Gastrocnemius medialis (tissue), 4 donors: Measurements from ENCODE around the gene CPLX1. TPM values are rescaled to one million over a fixed set of nuclear protein-coding genes. Genes with fewer than 3 reads are reported as not detected.

Experiments used
- ATAC-seq, 2 donors: fragments of 150-250 bp; one replicate each; pipeline ENCODE4 v1.9.1; 2016
- DNase-seq, 2 donors: peaks; one replicate each; pipeline ENCODE4 v3.0.0-alpha.2; 2019
- H3K27ac ChIP-seq, 4 donors: fragments of 200-600 bp; sonication (generic); 1 replicate in 1 of 4; 2 replicates in 3 of 4; pipeline ENCODE4 v1.5.1; 2016 to 2018; ENCODE audit warnings: mild to moderate bottlenecking in 2 of 4, moderate library complexity in 1 of 4
- H3K27me3 ChIP-seq, 3 donors: fragments of 200-600 bp; sonication (generic) in 2 of 3; 1 replicate in 1 of 3; 2 replicates in 2 of 3; pipeline versions ENCODE4 v1.5.1 to v1.6.0; 2016 to 2019; ENCODE audit warnings: mild to moderate bottlenecking in 1 of 3, moderate library complexity in 1 of 3
- H3K36me3 ChIP-seq, 2 donors: fragments of 200-600 bp; sonication (generic) in 1 of 2; one replicate each; pipeline ENCODE4 v1.5.1; 2017 to 2018
- H3K4me1 ChIP-seq, 2 donors: fragments of 200-600 bp; sonication (generic) in 1 of 2; one replicate each; pipeline ENCODE4 v1.5.1; 2016 to 2017; ENCODE audit warnings: mild to moderate bottlenecking in 2 of 2
- H3K4me3 ChIP-seq, 4 donors: fragments of 200-600 bp; sonication (generic) in 3 of 4; 1 replicate in 1 of 4; 2 replicates in 3 of 4; pipeline ENCODE4 v1.5.1; 2016 to 2019; ENCODE audit warnings: mild to moderate bottlenecking in 2 of 4
- H3K9me3 ChIP-seq, 3 donors: fragments of 200-600 bp; sonication (generic) in 2 of 3; 1 replicate in 1 of 3; 2 replicates in 2 of 3; pipeline ENCODE4 v1.5.1; 2016 to 2019
- POLR2A ChIP-seq, 2 donors: fragments of 450-650 bp; IDR thresholded peaks; one replicate each; pipeline ENCODE4 v1.6.1; 2017; ENCODE audit warnings: antibody characterized with exemption in 2 of 2, mild to moderate bottlenecking in 2 of 2, moderate library complexity in 2 of 2
- in situ Hi-C, 4 donors: fragments of 200-750 bp; cut with MboI; loops; one replicate each; pipeline versions ENCODE4 v1.15.0 to v1.8.0; 2017; ENCODE audit warnings: low sequenced_read_pairs in 4 of 4
- intact Hi-C: fragments of 100-400 bp; cut with DNase I; formaldehyde crosslinking; loops from one replicate; pipeline ENCODE4 v1.15.1; 2023; ENCODE audit warnings: low total_unique reads
- total RNA-seq, 4 donors: library from RNA; depleted of rRNA; stranded (reverse); fragments of >200 nt; gene quantifications; one replicate each; pipeline versions ENCODE4 v1.1.0 to v1.2.3, GENCODE V29; 2016
- TF ChIP-seq, protein P1 (sequence below), 5 experiments: fragments of 450-650 bp in 3 of 5; fragments of 200-600 bp in 2 of 5; sonication (generic) in 2 of 5; IDR thresholded peaks in 4 of 5; conservative IDR thresholded peaks in 1 of 5; 1 replicate in 4 of 5; 2 replicates in 1 of 5; pipeline ENCODE4 v1.5.1; 2016 to 2019; ENCODE audit warnings: antibody characterized with exemption in 5 of 5, mild to moderate bottlenecking in 3 of 5, moderate library complexity in 3 of 5

Gene CPLX1
- total RNA-seq, 4 donors from 2014 or later, result 0.91 to 1.0 TPM; not detected in 2

DNA sequence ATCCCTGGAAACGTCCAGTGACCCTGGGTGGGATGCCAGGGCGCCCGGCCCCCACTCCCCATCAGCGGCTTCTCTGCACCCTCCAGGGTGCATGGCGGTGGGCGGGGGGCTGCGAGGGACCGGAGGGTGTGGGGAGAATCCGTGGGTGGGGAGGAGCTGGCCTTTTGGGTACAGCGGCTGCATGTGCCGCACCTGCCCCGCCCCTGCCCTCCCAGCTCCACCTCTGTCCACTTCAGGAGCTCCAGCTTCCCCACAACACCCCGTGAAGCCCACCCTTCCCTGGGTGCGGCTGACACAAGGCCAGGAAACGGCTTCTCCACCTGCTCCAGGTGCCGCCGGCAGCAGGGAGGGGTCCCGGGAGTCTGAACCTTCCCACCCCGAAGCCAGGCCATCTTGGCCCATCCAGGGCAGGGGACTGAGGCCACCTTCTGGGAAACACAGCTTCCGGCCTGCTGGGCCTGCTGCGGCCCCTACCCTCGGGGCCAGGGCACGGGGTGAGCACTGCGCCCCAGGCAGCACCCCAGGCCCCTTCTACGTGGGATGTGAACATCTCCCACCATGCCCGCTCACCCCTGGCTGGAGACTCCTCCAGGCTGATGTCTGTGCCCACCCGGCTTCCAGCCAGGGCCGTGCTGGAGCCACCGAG, 34.6 kb downstream of the CPLX1 start:
- no peaks in the 10 kb centered on the region for H3K36me3 ChIP-seq
- intact Hi-C loops, result no loop called here
- H3K4me1 ChIP-seq, result peaks cover 4 to 11% of the 10 kb centered on the region in 2 donors
- DNase-seq (no peak), ATAC-seq (no peak)
- in situ Hi-C loops, result no loop called here
- no peak for TF ChIP-seq POLR2A (IDR thresholded peaks at IDR 0.05)
- TF ChIP-seq, protein P1, sequence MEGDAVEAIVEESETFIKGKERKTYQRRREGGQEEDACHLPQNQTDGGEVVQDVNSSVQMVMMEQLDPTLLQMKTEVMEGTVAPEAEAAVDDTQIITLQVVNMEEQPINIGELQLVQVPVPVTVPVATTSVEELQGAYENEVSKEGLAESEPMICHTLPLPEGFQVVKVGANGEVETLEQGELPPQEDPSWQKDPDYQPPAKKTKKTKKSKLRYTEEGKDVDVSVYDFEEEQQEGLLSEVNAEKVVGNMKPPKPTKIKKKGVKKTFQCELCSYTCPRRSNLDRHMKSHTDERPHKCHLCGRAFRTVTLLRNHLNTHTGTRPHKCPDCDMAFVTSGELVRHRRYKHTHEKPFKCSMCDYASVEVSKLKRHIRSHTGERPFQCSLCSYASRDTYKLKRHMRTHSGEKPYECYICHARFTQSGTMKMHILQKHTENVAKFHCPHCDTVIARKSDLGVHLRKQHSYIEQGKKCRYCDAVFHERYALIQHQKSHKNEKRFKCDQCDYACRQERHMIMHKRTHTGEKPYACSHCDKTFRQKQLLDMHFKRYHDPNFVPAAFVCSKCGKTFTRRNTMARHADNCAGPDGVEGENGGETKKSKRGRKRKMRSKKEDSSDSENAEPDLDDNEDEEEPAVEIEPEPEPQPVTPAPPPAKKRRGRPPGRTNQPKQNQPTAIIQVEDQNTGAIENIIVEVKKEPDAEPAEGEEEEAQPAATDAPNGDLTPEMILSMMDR (IDR thresholded peaks at IDR 0.05 in 4 of 5, conservative IDR thresholded peaks at IDR 0.05 in 1 of 5), result no peak
- no peak overlapping the region for H3K27ac ChIP-seq
- H3K4me3 ChIP-seq, result no peak overlapping the region
- H3K27me3 ChIP-seq, result peaks cover 56 to 67% (median 65%) of the 10 kb centered on the region in 3 donors
- no peaks in the 10 kb centered on the region for H3K9me3 ChIP-seq

DNA sequence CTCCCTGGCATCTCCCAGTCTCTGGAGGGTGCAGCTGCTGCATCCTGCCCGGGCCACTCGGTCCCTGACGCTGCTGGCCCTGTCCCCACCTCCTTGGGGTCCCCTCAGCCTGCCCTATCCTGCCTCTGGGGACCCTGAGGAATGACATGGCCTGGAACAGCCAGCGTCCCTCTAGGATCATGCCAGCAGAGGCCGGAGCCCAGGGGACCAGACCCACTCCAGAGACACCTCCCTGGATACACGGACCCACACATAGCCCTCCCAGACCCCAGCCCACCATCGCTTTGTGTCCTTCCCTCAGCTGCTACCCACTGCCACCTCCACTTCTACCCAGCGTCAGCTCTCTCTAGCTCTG, 35.5 kb downstream of the CPLX1 start:
- intact Hi-C loops, result no loop called here
- in situ Hi-C loops, result no loop called here
- Histone ChIP-seq H3K4me1 (peaks cover 4 to 13% of the 10 kb centered on the region in 2 donors), H3K36me3 (no peaks in the 10 kb centered on the region), H3K27ac (no peak overlapping the region), H3K4me3 (no peak overlapping the region), H3K27me3 (peaks cover 54 to 65% (median 65%) of the 10 kb centered on the region in 3 donors), H3K9me3 (no peaks in the 10 kb centered on the region)
- no peak for DNase-seq
- TF ChIP-seq, protein P1 (IDR thresholded peaks at IDR 0.05 in 4 of 5, conservative IDR thresholded peaks at IDR 0.05 in 1 of 5), result no peak
- no peak for TF ChIP-seq POLR2A (IDR thresholded peaks at IDR 0.05)
- ATAC-seq, result no peak

DNA sequence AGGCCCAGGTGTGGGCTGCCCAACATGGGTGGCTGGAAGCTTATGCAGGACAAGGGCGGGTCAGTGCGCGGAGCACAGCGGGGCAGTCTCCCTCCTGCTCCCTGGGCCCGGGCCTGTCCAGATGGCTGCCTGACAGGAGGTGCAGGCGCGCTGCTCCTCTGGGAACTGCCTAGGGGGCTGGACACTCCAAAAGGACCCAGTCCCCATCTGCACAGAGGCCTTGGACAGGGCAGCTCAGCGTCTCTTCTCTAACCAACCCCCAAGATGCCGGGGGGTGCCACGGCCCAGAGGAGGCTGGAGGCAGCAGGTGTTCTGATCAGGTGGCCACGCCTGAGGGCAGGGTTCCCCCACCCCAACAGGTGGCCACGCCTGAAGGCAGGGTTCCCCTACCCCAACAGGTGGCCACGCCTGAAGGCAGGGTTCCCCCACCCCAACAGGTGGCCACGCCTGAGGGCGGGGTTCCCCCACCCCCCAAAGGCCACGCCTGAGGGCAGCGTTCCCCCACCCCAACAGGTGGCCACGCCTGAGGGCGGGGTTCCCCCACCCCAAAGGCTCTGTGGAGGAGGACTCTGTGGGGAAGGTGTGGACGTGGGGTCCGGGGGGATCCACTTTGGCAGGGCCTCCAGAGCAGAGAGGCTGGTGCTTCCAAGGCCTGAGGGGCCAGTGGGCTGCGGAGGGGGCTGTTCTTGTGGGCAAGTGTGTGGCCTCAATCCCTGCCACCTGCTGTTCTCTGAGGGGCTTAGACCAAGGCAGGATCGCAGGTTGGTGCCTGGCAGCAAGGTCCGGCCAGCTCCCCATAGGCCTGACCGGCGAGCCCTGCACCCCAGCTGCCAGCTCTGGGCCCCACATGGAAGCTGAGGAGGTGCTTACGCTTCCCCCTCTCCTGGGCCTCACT, 36.1 kb downstream of the CPLX1 start:
- no peak for DNase-seq
- Histone ChIP-seq H3K4me3 (no peak overlapping the region), H3K27ac (no peak overlapping the region), H3K36me3 (no peaks in the 10 kb centered on the region), H3K9me3 (no peaks in the 10 kb centered on the region), H3K4me1 (peaks cover 2 to 7% of the 10 kb centered on the region in 2 donors), H3K27me3 (peaks cover 52 to 64% (median 64%) of the 10 kb centered on the region in 3 donors)
- ATAC-seq, result no peak
- no peak for TF ChIP-seq POLR2A (IDR thresholded peaks at IDR 0.05)
- TF ChIP-seq, protein P1 (IDR thresholded peaks at IDR 0.05 in 4 of 5, conservative IDR thresholded peaks at IDR 0.05 in 1 of 5), result no peak
- in situ Hi-C loops (loop anchor here in 1 of 4 donors (10.0 kb wide), 1 partner anchor 115 kb away; the partner anchor contains the start of genes ATP5ME and MYL5), intact Hi-C loops (no loop called here)

DNA sequence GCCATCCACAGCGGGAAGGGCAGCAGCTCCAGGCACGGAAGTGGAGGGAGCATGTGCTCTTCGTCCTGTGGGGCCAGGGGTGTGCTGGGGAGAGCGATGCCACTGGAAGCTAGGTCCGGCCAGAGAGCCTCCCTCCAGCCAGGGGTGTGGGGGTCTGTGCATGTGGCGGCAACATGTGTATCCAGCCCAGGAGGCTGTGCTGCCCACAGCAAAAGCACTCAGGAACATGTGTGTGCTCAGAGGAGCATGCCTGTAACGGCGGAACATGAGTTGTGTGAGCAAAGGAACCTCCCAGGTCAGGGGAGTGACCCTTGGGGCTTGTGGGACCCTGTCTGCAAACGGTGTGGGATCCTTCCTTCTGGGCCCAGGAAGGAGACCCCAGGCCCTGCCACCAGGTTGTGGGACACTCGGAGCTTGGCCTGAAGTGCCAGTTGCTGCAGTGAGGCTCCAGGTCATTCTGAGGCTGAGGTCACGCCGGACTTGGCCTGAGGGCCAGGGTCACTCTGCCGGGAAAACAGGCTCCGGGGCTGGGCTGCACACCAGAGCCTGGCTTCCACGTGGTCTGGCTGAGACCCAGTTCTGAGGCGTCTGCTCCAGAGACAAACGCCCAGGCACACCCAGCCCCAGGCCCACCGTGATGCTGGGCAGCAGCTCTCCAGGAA, 37.2 kb downstream of the CPLX1 start:
- in situ Hi-C loops, result loop anchor here in 1 of 4 donors (10.0 kb wide), 1 partner anchor 114 kb away; the partner anchor contains the start of genes ATP5ME and MYL5
- no peak for TF ChIP-seq POLR2A (IDR thresholded peaks at IDR 0.05)
- TF ChIP-seq, protein P1 (IDR thresholded peaks at IDR 0.05 in 4 of 5, conservative IDR thresholded peaks at IDR 0.05 in 1 of 5), result no peak
- Histone ChIP-seq H3K27me3 (peaks cover 44 to 54% (median 53%) of the 10 kb centered on the region in 3 donors), H3K36me3 (no peaks in the 10 kb centered on the region), H3K4me3 (no peak overlapping the region), H3K9me3 (no peaks in the 10 kb centered on the region), H3K4me1 (peaks cover 0 to 7% of the 10 kb centered on the region in 2 donors), H3K27ac (no peak overlapping the region)
- DNase-seq (no peak), ATAC-seq (no peak)
- intact Hi-C loops, result no loop called here
